Measurements from ENCODE around the gene VENTX.

VENTX gene

GRCh38 chr10:133249975-133250754, 12.5 kb downstream of the VENTX start:
- no peak for DNase-seq (ENCODE audit: low read depth)
- TF ChIP-seq CTCF (IDR thresholded peaks at IDR 0.05; ENCODE audit: low read length, missing control alignments): no peak

GRCh38 chr10:133251388-133252222, 13.9 kb downstream of the VENTX start:
- no peak for TF ChIP-seq CTCF (IDR thresholded peaks at IDR 0.05; ENCODE audit: low read length, missing control alignments)
- no peak overlapping the region for H3K4me3 ChIP-seq (replicated peaks; ENCODE audit: low read depth, low read length)
- no peak for DNase-seq (ENCODE audit: low read depth)

More at GRCh38 chr10:133249975-133250754, 12.5 kb downstream of the VENTX start:
- H3K4me3 ChIP-seq (replicated peaks; ENCODE audit: low read depth, low read length): no peak overlapping the region

GRCh38 chr10:133252223-133252552, 14.5 kb downstream of the VENTX start:
- no peak for DNase-seq (ENCODE audit: low read depth)
- no peak for TF ChIP-seq CTCF (IDR thresholded peaks at IDR 0.05; ENCODE audit: low read length, missing control alignments)
- no peak overlapping the region for H3K4me3 ChIP-seq (replicated peaks; ENCODE audit: low read depth, low read length)

- DNase-seq (ENCODE audit: low read depth): no peak
- no peak for TF ChIP-seq CTCF (IDR thresholded peaks at IDR 0.05; ENCODE audit: low read length, missing control alignments)
- no peak overlapping the region for H3K4me3 ChIP-seq (replicated peaks; ENCODE audit: low read depth, low read length)
Observed at GRCh38 chr10:133253361-133253955, 15.8 kb downstream of the VENTX start.

GRCh38 chr10:133254421-133255120, 16.9 kb downstream of the VENTX start:
- H3K4me3 ChIP-seq (replicated peaks; ENCODE audit: low read depth, low read length): no peak overlapping the region
- TF ChIP-seq CTCF (IDR thresholded peaks at IDR 0.05; ENCODE audit: low read length, missing control alignments): no peak
- no peak for DNase-seq (ENCODE audit: low read depth)

- H3K4me3 ChIP-seq (replicated peaks; ENCODE audit: low read depth, low read length): no peak overlapping the region
- no peak for TF ChIP-seq CTCF (IDR thresholded peaks at IDR 0.05; ENCODE audit: low read length, missing control alignments)
- DNase-seq (ENCODE audit: low read depth): no peak
Observed at GRCh38 chr10:133255323-133255722, 17.7 kb downstream of the VENTX start.
